Measurements from ENCODE around the gene SLC6A12.

The SLC6A12 gene

GRCh38 chr12:252636-253035, 38.7 kb upstream of the SLC6A12 start:
- no CpG with 5 or more reads among the region's 5 CpGs for WGBS (ENCODE audit: insufficient coverage, insufficient read length)

DNA sequence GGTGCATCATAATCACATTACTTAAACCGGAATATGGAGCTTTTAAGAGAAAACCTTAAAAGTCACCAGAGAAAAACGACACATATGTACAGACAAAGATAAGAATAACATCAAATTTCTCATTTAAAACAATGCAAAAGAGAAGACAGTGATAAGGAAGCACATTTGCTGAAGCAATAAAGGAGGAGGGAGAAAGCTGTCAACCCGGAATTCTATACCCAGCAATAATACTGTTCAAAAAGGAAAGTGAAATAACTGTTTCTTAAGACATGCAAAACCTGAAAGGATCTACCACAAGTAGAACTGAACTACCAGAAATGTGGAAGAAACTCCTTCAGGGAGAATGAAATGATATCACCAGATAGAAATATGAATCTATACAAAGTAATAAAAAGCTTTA, 33.3 kb upstream of the SLC6A12 start:
- no peak for DNase-seq (ENCODE audit: low read depth, low spot score)
- no peaks in the 10 kb centered on the region for H3K27me3 ChIP-seq (ENCODE audit: control insufficient read depth, insufficient read depth, low read length)
- H3K4me3 ChIP-seq (ENCODE audit: low read length): no peak overlapping the region
- H3K27ac ChIP-seq (ENCODE audit: low read length): no peak overlapping the region
- WGBS (ENCODE audit: insufficient coverage, insufficient read length): no CpG with 5 or more reads among the region's 3 CpGs
- no peaks in the 10 kb centered on the region for H3K36me3 ChIP-seq (ENCODE audit: control insufficient read depth, insufficient read depth, low read length)
- H3K4me1 ChIP-seq (ENCODE audit: control insufficient read depth, insufficient read depth, low read length): no peaks in the 10 kb centered on the region
- H3K9me3 ChIP-seq (ENCODE audit: control insufficient read depth, insufficient read depth, low read length): no peaks in the 10 kb centered on the region

More at GRCh38 chr12:252636-253035, 38.7 kb upstream of the SLC6A12 start:
- Histone ChIP-seq H3K4me3 (ENCODE audit: low read length) (no peak overlapping the region), H3K27ac (ENCODE audit: low read length) (no peak overlapping the region), H3K36me3 (ENCODE audit: control insufficient read depth, insufficient read depth, low read length) (no peaks in the 10 kb centered on the region), H3K4me1 (ENCODE audit: control insufficient read depth, insufficient read depth, low read length) (no peaks in the 10 kb centered on the region), H3K9me3 (ENCODE audit: control insufficient read depth, insufficient read depth, low read length) (no peaks in the 10 kb centered on the region), H3K27me3 (ENCODE audit: control insufficient read depth, insufficient read depth, low read length) (no peaks in the 10 kb centered on the region)
- DNase-seq (ENCODE audit: low read depth, low spot score): no peak

DNA sequence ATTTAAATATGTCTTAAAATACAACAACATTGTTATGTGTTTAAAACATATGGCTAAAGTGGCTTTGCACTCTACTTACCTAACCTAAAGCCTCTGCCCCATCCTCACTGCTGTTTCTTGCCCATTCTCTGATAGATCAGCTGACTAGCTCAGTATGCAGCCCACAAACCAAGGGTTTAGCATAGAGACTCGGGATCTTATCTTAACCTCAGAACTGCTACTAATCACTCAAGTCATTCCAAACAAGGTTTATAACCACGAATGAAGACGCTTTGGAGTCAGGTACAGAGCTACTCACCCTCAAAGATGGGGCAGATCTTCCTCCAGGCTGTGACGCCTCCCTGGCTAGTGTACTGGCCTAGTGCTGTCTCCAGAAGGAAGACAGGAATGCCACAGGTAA, 29.4 kb upstream of the SLC6A12 start:
- no peaks in the 10 kb centered on the region for H3K4me1 ChIP-seq (ENCODE audit: control insufficient read depth, insufficient read depth, low read length)
- WGBS (ENCODE audit: insufficient coverage, insufficient read length): no CpG with 5 or more reads among the region's 4 CpGs
- no peak overlapping the region for H3K27ac ChIP-seq (ENCODE audit: low read length)
- no peaks in the 10 kb centered on the region for H3K27me3 ChIP-seq (ENCODE audit: control insufficient read depth, insufficient read depth, low read length)
- H3K36me3 ChIP-seq (ENCODE audit: control insufficient read depth, insufficient read depth, low read length): no peaks in the 10 kb centered on the region
- H3K9me3 ChIP-seq (ENCODE audit: control insufficient read depth, insufficient read depth, low read length): no peaks in the 10 kb centered on the region
- no peak for DNase-seq (ENCODE audit: low read depth, low spot score)
- H3K4me3 ChIP-seq (ENCODE audit: low read length): no peak overlapping the region

GRCh38 chr12:242496-242895, 28.5 kb upstream of the SLC6A12 start:
- H3K4me3 ChIP-seq (ENCODE audit: low read length): no peak overlapping the region
- H3K9me3 ChIP-seq (ENCODE audit: control insufficient read depth, insufficient read depth, low read length): no peaks in the 10 kb centered on the region
- no peaks in the 10 kb centered on the region for H3K36me3 ChIP-seq (ENCODE audit: control insufficient read depth, insufficient read depth, low read length)
- H3K4me1 ChIP-seq (ENCODE audit: control insufficient read depth, insufficient read depth, low read length): no peaks in the 10 kb centered on the region
- no peak for DNase-seq (ENCODE audit: low read depth, low spot score)
- H3K27ac ChIP-seq (ENCODE audit: low read length): no peak overlapping the region
- no peaks in the 10 kb centered on the region for H3K27me3 ChIP-seq (ENCODE audit: control insufficient read depth, insufficient read depth, low read length)
- WGBS (ENCODE audit: insufficient coverage, insufficient read length): no CpG with 5 or more reads among the region's 15 CpGs

GRCh38 chr12:241266-241665, 27.3 kb upstream of the SLC6A12 start:
- H3K36me3 ChIP-seq (ENCODE audit: control insufficient read depth, insufficient read depth, low read length): no peaks in the 10 kb centered on the region
- H3K4me3 ChIP-seq (ENCODE audit: low read length): no peak overlapping the region
- no CpG with 5 or more reads among the region's 9 CpGs for whole genome bisulfite sequencing (ENCODE audit: insufficient coverage, insufficient read length)
- DNase-seq (ENCODE audit: low read depth, low spot score): no peak
- no peaks in the 10 kb centered on the region for H3K4me1 ChIP-seq (ENCODE audit: control insufficient read depth, insufficient read depth, low read length)
- no peaks in the 10 kb centered on the region for H3K27me3 ChIP-seq (ENCODE audit: control insufficient read depth, insufficient read depth, low read length)
- no peak overlapping the region for H3K27ac ChIP-seq (ENCODE audit: low read length)
- H3K9me3 ChIP-seq (ENCODE audit: control insufficient read depth, insufficient read depth, low read length): no peaks in the 10 kb centered on the region; the same call in 1 of the 2 replicates

DNA sequence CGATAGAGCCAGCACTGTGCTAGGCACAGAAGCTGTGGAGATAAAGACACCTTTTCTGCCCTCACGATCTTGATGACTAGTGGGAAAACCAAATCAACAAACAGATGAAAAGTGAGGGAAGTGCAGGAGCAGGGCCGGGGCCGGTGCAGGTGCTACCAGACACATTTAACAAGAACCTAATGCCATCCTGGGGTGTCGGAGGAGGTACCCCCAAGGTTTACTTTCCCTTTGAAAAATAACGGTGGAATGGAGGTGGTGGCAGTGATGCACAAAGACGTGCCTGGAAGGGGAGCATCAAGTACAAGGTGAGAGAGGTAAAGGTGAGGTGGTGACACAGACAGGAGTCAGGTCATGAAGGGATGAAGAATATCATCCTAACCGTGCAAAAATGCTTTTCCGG, 26.6 kb upstream of the SLC6A12 start:
- no peak for DNase-seq (ENCODE audit: low read depth, low spot score)
- Histone ChIP-seq H3K27ac (ENCODE audit: low read length) (no peak overlapping the region), H3K36me3 (ENCODE audit: control insufficient read depth, insufficient read depth, low read length) (no peaks in the 10 kb centered on the region), H3K4me1 (ENCODE audit: control insufficient read depth, insufficient read depth, low read length) (no peaks in the 10 kb centered on the region), H3K9me3 (ENCODE audit: control insufficient read depth, insufficient read depth, low read length) (no peaks in the 10 kb centered on the region; the same call in 1 of the 2 replicates), H3K4me3 (ENCODE audit: low read length) (no peak overlapping the region), H3K27me3 (ENCODE audit: control insufficient read depth, insufficient read depth, low read length) (no peaks in the 10 kb centered on the region)
- no CpG with 5 or more reads among the region's 9 CpGs for WGBS (ENCODE audit: insufficient coverage, insufficient read length)

DNA sequence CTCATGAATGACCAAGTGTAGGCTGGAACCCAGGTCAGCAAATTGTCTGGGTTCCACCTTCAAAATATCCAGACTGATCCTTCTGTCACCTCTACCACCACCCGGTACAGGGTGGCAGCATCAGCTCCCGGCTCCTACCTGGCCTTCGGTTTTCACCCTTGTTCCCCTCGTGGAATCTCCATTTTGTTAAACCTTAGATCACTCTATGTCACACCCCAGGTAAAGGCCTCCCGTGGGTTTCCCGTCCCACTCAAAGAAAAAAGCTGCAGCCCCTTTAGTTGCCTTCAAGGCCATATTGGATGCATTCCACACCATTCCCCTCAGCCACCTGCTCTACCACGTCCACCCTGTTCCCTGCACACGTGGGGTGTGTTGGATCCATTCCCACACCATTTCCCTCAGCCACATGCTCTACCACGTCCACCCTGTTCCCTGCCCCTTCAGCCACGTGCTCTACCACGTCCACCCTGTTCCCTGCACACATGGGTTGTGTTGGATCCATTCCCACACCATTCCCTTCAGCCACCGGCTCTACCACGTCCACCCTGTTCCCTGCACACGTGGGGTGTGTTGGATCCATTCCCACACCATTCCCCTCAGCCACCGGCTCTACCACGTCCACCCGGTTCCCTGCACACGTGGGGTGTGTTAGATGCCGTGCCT, 24.9 kb upstream of the SLC6A12 start:
- H3K36me3 ChIP-seq (ENCODE audit: control insufficient read depth, insufficient read depth, low read length): no peaks in the 10 kb centered on the region
- H3K4me3 ChIP-seq (ENCODE audit: low read length): no peak overlapping the region
- no peaks in the 10 kb centered on the region; the same call in 1 of the 2 replicates for H3K9me3 ChIP-seq (ENCODE audit: control insufficient read depth, insufficient read depth, low read length)
- H3K27me3 ChIP-seq (ENCODE audit: control insufficient read depth, insufficient read depth, low read length): no peaks in the 10 kb centered on the region
- H3K27ac ChIP-seq (ENCODE audit: low read length): no peak overlapping the region
- no peak for DNase-seq (ENCODE audit: low read depth, low spot score)
- H3K4me1 ChIP-seq (ENCODE audit: control insufficient read depth, insufficient read depth, low read length): no peaks in the 10 kb centered on the region
- no CpG with 5 or more reads among the region's 19 CpGs for WGBS (ENCODE audit: insufficient coverage, insufficient read length)

DNA sequence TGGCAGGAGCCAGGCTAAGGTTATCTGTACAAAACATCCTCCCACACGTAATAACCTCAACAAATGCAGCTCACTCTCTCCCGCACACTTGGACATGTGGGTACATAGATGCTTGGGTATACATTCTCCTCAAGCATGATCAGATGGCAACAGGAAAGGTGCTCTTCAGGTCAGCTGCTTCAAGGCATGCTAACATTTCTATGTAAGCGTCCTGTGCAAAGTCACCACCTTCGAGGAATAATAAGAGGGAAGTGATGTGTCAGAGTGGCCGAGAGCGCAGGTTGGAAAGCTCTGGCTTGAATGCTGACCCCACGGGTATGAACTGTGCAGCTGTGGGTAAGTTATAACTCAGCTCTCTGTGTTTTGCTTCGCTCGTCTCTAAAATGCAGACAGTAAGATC, 24.2 kb upstream of the SLC6A12 start:
- H3K4me1 ChIP-seq (ENCODE audit: control insufficient read depth, insufficient read depth, low read length): no peaks in the 10 kb centered on the region
- no peaks in the 10 kb centered on the region for H3K27me3 ChIP-seq (ENCODE audit: control insufficient read depth, insufficient read depth, low read length)
- no peaks in the 10 kb centered on the region for H3K36me3 ChIP-seq (ENCODE audit: control insufficient read depth, insufficient read depth, low read length)
- WGBS (ENCODE audit: insufficient coverage, insufficient read length): no CpG with 5 or more reads among the region's 9 CpGs
- no peak overlapping the region for H3K4me3 ChIP-seq (ENCODE audit: low read length)
- H3K27ac ChIP-seq (ENCODE audit: low read length): no peak overlapping the region
- no peaks in the 10 kb centered on the region; the same call in 1 of the 2 replicates for H3K9me3 ChIP-seq (ENCODE audit: control insufficient read depth, insufficient read depth, low read length)
- no peak for DNase-seq (ENCODE audit: low read depth, low spot score)

DNA sequence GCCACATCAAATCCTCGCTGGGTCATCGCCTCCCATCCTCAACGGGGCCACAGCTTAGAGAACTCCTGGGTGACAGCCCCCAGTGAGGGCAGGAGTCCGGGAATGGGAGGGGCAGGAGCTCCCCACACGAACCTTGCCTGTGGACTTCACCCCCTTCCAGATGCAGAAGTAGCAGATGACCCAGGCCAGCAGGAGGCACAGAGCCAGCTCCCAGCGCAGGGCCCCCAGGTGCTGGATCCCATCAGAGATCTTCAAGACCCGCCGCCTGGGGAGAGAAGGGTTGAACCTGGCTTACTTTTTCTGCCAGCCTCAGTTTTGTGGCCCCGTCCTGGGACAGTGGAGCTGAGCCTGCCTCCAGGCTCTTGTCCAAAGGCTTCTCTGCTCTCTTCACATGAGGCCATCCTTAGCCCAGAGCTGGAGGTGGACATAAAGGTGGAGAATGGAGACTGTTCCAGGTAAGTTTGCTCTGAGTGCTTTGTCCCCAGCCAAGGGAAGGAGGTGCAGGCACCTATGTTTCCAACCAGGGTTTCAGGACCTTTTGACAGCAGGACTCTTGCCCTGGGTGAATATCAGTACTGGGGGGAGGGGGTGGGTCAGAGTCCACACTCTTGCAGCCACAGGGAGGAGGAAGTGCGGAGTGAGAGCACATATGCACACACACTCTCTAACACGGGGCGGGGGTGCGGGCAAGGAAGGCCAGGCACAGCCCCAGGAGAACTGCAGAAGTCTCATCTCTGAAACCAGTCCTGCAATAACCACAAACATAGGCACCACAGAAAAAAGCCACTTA, 23.3 kb upstream of the SLC6A12 start:
- no peaks in the 10 kb centered on the region; the same call in 1 of the 2 replicates for H3K9me3 ChIP-seq (ENCODE audit: control insufficient read depth, insufficient read depth, low read length)
- H3K27ac ChIP-seq (ENCODE audit: low read length): no peak overlapping the region
- no peaks in the 10 kb centered on the region for H3K27me3 ChIP-seq (ENCODE audit: control insufficient read depth, insufficient read depth, low read length)
- H3K4me1 ChIP-seq (ENCODE audit: control insufficient read depth, insufficient read depth, low read length): no peaks in the 10 kb centered on the region
- H3K4me3 ChIP-seq (ENCODE audit: low read length): no peak overlapping the region
- WGBS (ENCODE audit: insufficient coverage, insufficient read length): no CpG with 5 or more reads among the region's 13 CpGs
- H3K36me3 ChIP-seq (ENCODE audit: control insufficient read depth, insufficient read depth, low read length): no peaks in the 10 kb centered on the region
- no peak for DNase-seq (ENCODE audit: low read depth, low spot score)

- Histone ChIP-seq H3K36me3 (ENCODE audit: control insufficient read depth, insufficient read depth, low read length) (no peaks in the 10 kb centered on the region), H3K4me3 (ENCODE audit: low read length) (no peak overlapping the region), H3K27me3 (ENCODE audit: control insufficient read depth, insufficient read depth, low read length) (no peaks in the 10 kb centered on the region), H3K4me1 (ENCODE audit: control insufficient read depth, insufficient read depth, low read length) (no peaks in the 10 kb centered on the region), H3K27ac (ENCODE audit: low read length) (no peak overlapping the region), H3K9me3 (ENCODE audit: control insufficient read depth, insufficient read depth, low read length) (no peaks in the 10 kb centered on the region; the same call in 1 of the 2 replicates)
- DNase-seq (ENCODE audit: low read depth, low spot score): no peak
- WGBS (ENCODE audit: insufficient coverage, insufficient read length): no CpG with 5 or more reads among the region's 3 CpGs
Observed at GRCh38 chr12:236445-236844, 22.5 kb upstream of the SLC6A12 start.

Measured in iPS DF 6.9 (cell line).